Chondrocyte (in vitro differentiated cells): ENCODE measurements around the gene PRKCB. TPM values are rescaled to one million over a fixed set of nuclear protein-coding genes. Genes with fewer than 3 reads are reported as not detected.

Experiments
- DNase-seq: peaks from one replicate; pipeline ENCODE4 v3.0.0; 2021; ENCODE audit warnings: mixed read lengths, low spot score
- H3K27ac Mint-ChIP-seq: one replicate; pipeline ENCODE4 v1.8.0; 2021; ENCODE audit warnings: mild to moderate bottlenecking, moderate library complexity, mixed read lengths; ENCODE audit not compliant: unreplicated experiment
- H3K27me3 Mint-ChIP-seq: 2 replicates; pipeline ENCODE4 v1.8.0; 2021; ENCODE audit warnings: low read depth, mixed read lengths
- H3K36me3 Mint-ChIP-seq: 2 replicates; pipeline ENCODE4 v1.8.0; 2021; ENCODE audit warnings: low read depth, mixed read lengths
- H3K4me1 Mint-ChIP-seq: 2 replicates; pipeline ENCODE4 v1.8.0; 2021; ENCODE audit warnings: low read depth, mild to moderate bottlenecking, mixed read lengths
- H3K4me3 Mint-ChIP-seq: one replicate; pipeline ENCODE4 v1.8.0; 2021; ENCODE audit warnings: mild to moderate bottlenecking, moderate library complexity, mixed read lengths; ENCODE audit not compliant: unreplicated experiment
- H3K9me3 Mint-ChIP-seq: 2 replicates; pipeline ENCODE4 v1.8.0; 2021; ENCODE audit warnings: low read depth, mixed read lengths
- total RNA-seq: library from RNA; stranded (reverse); gene quantifications from 3 replicates; pipeline ENCODE4 v1.2.1, GENCODE V29; 2021
- TF ChIP-seq, protein P1 (sequence below): fragments of 200-600 bp; sonication (generic); IDR thresholded peaks from 2 replicates; pipeline ENCODE4 v1.5.0; 2021; ENCODE audit warnings: antibody characterized with exemption, mild to moderate bottlenecking, moderate library complexity

Gene PRKCB
- total RNA-seq, 1 donor from 2014 or later: not detected

DNA sequence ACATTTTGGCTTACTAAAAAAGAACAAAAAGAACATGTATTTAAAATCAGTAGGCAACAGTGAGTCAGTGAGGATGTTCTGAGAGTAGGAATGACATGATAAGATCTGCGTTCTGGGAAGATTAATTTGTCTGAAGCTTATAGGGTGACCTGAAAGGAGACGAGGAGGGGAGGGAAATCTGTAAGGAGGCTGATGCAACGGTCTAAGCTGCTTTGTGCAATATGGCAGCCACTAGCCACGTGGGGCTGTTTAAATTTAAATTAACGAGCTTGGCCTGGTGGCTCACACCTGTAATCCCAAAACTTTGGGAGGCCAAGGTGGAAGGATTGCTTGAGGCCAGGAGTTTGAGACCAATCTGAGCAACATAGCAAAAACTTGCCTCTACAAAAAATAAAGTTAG lies 238.8 kb downstream of the PRKCB start:
- Mint-ChIP-seq H3K27ac (no peak overlapping the region), H3K4me3 (no peak overlapping the region), H3K36me3 (no peaks in the 10 kb centered on the region), H3K4me1 (no peaks in the 10 kb centered on the region), H3K27me3 (peaks cover 3% of the 10 kb centered on the region), H3K9me3 (no peaks in the 10 kb centered on the region)
- no peak for DNase-seq
- TF ChIP-seq, protein P1, sequence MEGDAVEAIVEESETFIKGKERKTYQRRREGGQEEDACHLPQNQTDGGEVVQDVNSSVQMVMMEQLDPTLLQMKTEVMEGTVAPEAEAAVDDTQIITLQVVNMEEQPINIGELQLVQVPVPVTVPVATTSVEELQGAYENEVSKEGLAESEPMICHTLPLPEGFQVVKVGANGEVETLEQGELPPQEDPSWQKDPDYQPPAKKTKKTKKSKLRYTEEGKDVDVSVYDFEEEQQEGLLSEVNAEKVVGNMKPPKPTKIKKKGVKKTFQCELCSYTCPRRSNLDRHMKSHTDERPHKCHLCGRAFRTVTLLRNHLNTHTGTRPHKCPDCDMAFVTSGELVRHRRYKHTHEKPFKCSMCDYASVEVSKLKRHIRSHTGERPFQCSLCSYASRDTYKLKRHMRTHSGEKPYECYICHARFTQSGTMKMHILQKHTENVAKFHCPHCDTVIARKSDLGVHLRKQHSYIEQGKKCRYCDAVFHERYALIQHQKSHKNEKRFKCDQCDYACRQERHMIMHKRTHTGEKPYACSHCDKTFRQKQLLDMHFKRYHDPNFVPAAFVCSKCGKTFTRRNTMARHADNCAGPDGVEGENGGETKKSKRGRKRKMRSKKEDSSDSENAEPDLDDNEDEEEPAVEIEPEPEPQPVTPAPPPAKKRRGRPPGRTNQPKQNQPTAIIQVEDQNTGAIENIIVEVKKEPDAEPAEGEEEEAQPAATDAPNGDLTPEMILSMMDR: no peak

DNA sequence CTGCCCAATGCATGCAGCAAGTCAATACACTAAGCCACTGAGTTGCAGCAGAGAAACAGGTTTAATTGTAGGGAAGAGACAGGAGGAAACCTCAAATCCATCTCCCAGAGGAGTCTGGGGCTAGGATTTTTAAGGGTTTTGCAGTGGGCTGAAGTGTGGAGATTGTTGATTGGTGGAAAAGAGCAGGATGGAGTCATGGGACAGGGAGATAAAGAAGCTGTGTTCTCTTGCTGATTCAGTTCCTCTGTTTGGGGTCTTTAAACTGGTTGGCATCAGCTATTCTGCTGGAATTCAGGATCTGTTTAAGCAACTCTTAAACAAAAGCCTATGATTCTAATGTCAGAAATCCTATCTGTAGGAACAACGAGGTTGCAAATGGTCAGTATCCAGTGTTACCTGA lies 239.5 kb downstream of the PRKCB start:
- Mint-ChIP-seq H3K4me3 (no peak overlapping the region), H3K36me3 (no peaks in the 10 kb centered on the region), H3K27ac (no peak overlapping the region), H3K9me3 (no peaks in the 10 kb centered on the region), H3K27me3 (peaks cover 3% of the 10 kb centered on the region), H3K4me1 (no peaks in the 10 kb centered on the region)
- TF ChIP-seq, protein P1: no peak
- DNase-seq: no peak

DNA sequence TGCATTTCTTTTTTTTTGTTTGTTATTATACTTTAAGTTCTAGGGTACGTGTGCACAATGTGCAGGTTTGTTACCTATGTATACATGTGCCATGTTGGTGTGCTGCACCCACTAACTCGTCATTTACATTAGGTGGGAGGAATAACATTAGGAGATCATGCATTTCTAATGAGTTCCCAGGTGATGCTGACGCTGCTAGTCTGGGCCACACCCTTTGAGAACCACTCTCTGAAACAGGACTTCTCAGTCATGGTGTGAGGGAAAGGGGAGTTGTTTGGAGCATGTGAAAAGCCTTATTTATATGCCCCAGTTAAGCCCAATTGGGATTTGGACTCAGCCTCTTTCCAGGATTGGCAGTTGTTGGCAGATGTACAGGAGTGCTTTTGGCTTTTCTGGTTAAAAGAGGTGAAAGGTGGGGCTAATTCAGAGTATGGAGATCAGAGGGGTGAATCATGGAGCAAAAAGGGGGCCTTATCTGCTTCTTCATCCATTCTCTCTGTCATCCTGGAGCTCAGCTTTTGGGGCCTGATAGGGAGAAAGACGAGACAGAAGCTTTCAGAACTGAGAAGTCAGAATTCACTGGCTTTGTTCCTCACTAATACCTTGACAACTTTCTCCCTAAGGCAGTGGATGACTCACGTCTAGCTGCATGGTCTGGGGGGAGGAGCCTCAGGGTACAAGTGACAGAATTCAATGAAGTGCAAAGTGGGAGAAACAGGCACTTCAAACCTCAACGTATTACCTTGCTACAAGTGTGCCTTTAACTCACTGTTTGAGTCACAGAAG lies 240.3 kb downstream of the PRKCB start:
- Mint-ChIP-seq H3K4me1 (no peaks in the 10 kb centered on the region), H3K9me3 (no peaks in the 10 kb centered on the region), H3K27ac (no peak overlapping the region), H3K36me3 (no peaks in the 10 kb centered on the region), H3K4me3 (no peak overlapping the region), H3K27me3 (peaks cover 3% of the 10 kb centered on the region)
- TF ChIP-seq, protein P1: no peak
- DNase-seq: no peak

DNA sequence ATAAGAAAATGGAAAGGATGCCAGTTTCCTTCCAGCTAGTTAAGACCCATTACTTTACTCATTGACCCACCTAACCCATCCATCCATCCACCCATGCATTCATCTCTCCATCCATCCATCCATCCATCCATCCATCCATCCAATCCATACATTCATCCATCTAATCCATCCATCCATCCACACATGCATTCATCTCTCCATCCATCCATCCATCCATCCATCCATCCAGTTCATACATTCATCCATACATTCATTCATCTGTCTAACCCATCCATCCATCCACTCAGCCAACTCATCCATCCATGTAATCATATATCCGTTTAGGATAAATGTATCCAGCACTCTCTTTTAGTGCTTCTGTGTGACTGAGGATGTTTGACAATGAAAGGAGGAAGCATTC lies 241.5 kb downstream of the PRKCB start:
- no peaks in the 10 kb centered on the region for H3K4me1 Mint-ChIP-seq
- H3K27ac Mint-ChIP-seq: no peak overlapping the region
- no peak overlapping the region for H3K4me3 Mint-ChIP-seq
- no peak for DNase-seq
- peaks cover 3% of the 10 kb centered on the region for H3K27me3 Mint-ChIP-seq
- TF ChIP-seq, protein P1: no peak
- H3K36me3 Mint-ChIP-seq: no peaks in the 10 kb centered on the region
- no peaks in the 10 kb centered on the region for H3K9me3 Mint-ChIP-seq

DNA sequence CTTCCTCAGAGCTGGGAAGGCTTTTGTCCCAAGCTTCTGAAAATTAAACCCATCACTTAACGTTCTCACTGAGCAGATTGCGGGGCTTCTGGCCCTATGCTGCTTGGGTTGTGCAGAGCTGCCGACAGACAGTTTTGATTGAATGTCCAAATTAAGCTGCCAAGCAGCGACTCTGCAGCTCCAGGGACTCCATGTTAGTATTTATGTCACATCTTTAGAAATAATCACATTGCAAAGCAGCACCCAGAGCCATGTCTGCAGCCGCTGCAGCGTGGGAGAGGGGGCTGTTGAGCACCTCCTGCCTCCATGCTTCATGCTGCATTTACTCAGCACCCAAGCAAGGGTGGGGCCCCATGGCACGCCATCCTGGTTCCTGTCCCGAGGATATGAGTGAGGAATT lies 242.2 kb downstream of the PRKCB start:
- no peak overlapping the region for H3K27ac Mint-ChIP-seq
- no peaks in the 10 kb centered on the region for H3K36me3 Mint-ChIP-seq
- H3K4me3 Mint-ChIP-seq: no peak overlapping the region

More for the DNA sequence above, 242.2 kb downstream of the PRKCB start:
- TF ChIP-seq, protein P1: no peak
- Mint-ChIP-seq H3K27me3 (peaks cover 3% of the 10 kb centered on the region), H3K9me3 (no peaks in the 10 kb centered on the region), H3K4me1 (no peaks in the 10 kb centered on the region)
- no peak for DNase-seq
